GM12891 (cell line): ENCODE data around the gene ARHGEF17.

Experiments used
- DNase-seq: peaks from one replicate; pipeline ENCODE4 v3.0.0; 2011; ENCODE audit warnings: low spot score; ENCODE audit not compliant: insufficient read length
- FAIRE-seq: peaks from 2 replicates; lab custom pipeline; 2011; peaks lifted over from hg19 to GRCh38; lab: Jason Lieb, UNC
- PAX5 ChIP-seq: IDR thresholded peaks from 2 replicates; pipeline ENCODE4 v1.6.1; 2011; ENCODE audit warnings: low read length, moderate library complexity, mild to moderate bottlenecking; ENCODE audit not compliant: insufficient read depth, severe bottlenecking
- POLR2A ChIP-seq: IDR thresholded peaks from 2 replicates; pipeline ENCODE4 v1.6.1; 2011; ENCODE audit warnings: low read depth, low read length, control low read depth
- POLR2AphosphoS5 ChIP-seq: IDR thresholded peaks from 2 replicates; pipeline ENCODE4 v1.6.1; 2011; ENCODE audit warnings: low read depth, low read length, control low read depth
- POU2F2 ChIP-seq: IDR thresholded peaks from 2 replicates; pipeline ENCODE4 v1.6.1; 2011; ENCODE audit warnings: low read depth, mild to moderate bottlenecking, control low read depth, low read length, moderate library complexity
- SPI1 ChIP-seq: IDR thresholded peaks from 2 replicates; pipeline ENCODE4 v1.6.1; 2011; ENCODE audit warnings: low read depth, low read length, control low read depth
- TAF1 ChIP-seq: IDR thresholded peaks from 2 replicates; pipeline ENCODE4 v1.6.1; 2011; ENCODE audit warnings: low read depth, low read length, control low read depth

The ARHGEF17 gene

DNA sequence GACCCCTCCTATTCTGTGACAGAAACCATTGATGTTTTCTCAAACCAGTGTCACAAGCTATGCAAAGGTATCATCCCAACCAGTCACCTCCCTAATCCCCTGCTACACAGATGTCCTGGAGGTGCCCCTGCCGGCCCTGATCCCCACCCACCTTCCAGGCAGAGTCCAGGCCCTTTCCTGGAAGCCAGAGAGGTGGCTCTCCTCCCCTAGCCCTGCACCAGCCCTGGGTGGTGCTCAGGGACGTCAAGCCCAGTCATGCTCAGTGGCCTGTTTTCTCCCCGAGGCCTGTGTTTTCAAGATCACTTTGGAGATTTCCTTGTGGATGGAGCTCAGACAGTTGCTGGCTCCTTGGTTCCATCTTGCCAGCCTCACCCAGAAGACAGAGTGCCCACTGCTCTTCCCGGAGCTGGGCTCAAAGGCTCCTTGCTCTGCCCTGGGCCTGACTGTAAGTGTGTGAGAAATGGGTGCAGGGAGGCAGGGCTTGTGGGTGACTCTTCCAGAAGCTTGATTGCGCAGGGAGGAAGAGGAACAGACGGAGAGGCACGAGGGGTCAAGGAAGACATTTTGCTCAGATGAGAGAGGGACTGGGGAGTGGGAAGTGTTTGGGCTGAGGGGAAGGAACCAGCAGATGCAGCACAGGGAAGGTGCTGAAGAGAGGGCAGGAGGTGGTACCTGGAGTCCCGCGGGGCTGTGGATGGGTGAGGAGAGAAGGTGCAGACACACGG, 24.6 kb upstream of the ARHGEF17 start:
- TF ChIP-seq SPI1 = no peak
- TF ChIP-seq PAX5 = no peak
- no peak for TF ChIP-seq POU2F2
- no peak for TF ChIP-seq TAF1
- TF ChIP-seq POLR2AphosphoS5 = no peak
- TF ChIP-seq POLR2A = no peak
- no peak for DNase-seq
- no peak for FAIRE-seq

- TF ChIP-seq SPI1 (no peak), POLR2A (no peak), POLR2AphosphoS5 (no peak), TAF1 (no peak), POU2F2 (no peak), PAX5 (no peak)
- no peak for FAIRE-seq
- DNase-seq = no peak
Measured at GRCh38 chr11:73284106-73284505, 24.0 kb upstream of the ARHGEF17 start.

DNA sequence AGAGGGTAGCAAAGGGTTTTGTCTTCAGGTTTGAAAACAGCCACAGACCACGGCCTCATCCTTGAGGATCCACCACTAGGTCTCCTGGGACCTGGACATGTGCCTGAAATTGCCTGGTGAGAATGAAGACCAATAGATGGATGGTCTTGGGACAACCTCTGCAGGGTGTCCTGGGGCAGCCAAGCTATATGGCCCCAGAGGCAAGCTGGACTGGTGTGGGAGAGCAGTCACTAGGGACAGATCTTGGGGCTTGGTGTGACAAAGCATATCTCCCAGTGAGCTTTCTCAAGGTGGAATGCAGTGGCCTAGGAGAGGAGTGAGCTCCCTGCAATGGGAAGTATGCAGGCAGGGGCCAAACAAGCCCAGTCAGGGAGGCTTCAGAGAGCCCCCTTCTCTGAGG, 22.4 kb upstream of the ARHGEF17 start:
- no peak for TF ChIP-seq SPI1
- no peak for TF ChIP-seq POU2F2
- no peak for TF ChIP-seq POLR2A
- TF ChIP-seq PAX5 = no peak
- TF ChIP-seq TAF1 = no peak
- TF ChIP-seq POLR2AphosphoS5 = no peak
- FAIRE-seq = no peak
- DNase-seq = no peak

- no peak for DNase-seq
- no peak for FAIRE-seq
- TF ChIP-seq POU2F2 = no peak
- no peak for TF ChIP-seq TAF1
- no peak for TF ChIP-seq PAX5
Measured at GRCh38 chr11:73286240-73286810, 21.8 kb upstream of the ARHGEF17 start.

GRCh38 chr11:73287400-73288101, 20.5 kb upstream of the ARHGEF17 start:
- DNase-seq = no peak
- FAIRE-seq = peak; percentile 23
- TF ChIP-seq TAF1 (no peak), POLR2AphosphoS5 (no peak), PAX5 (no peak), POLR2A (no peak), POU2F2 (no peak), SPI1 (no peak)

DNA sequence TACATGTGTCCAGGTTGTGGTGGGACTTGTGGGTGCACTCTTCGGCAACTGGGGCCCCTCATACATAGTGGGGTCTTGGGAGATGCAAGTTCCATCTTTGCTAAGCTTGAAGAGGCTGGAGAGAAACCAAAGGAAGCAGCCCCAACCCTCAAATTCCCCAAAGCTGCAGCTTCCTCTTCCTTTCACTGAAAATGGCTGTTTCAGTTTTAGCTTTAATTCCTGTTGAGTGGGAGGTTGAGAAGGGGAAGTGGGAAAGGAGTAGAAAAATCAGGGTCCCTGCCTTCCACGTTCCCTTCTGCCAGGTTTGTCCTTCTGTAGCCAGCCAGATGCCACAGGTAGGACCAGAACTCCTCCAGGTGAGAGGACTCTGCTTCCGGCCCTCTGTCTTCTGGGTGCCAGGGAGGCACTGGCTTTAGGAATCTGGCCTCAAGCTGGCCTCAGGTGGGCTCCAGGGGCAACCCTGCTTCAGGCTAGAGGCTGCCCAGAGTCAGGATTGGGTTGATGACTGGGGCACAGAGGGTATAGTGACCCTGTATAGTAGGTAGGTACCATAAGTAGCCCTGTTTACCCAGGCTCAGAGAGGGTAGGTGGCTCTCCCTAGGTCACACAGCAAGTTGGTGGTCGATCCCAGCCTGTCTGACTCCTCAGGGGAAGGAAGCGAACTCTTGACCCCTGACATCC, 19.7 kb upstream of the ARHGEF17 start:
- no peak for TF ChIP-seq PAX5
- no peak for TF ChIP-seq POLR2A
- no peak for TF ChIP-seq POU2F2
- TF ChIP-seq POLR2AphosphoS5 = no peak
- no peak for TF ChIP-seq TAF1
- peak; percentile 92 for TF ChIP-seq SPI1
- DNase-seq (no peak), FAIRE-seq (no peak)

DNA sequence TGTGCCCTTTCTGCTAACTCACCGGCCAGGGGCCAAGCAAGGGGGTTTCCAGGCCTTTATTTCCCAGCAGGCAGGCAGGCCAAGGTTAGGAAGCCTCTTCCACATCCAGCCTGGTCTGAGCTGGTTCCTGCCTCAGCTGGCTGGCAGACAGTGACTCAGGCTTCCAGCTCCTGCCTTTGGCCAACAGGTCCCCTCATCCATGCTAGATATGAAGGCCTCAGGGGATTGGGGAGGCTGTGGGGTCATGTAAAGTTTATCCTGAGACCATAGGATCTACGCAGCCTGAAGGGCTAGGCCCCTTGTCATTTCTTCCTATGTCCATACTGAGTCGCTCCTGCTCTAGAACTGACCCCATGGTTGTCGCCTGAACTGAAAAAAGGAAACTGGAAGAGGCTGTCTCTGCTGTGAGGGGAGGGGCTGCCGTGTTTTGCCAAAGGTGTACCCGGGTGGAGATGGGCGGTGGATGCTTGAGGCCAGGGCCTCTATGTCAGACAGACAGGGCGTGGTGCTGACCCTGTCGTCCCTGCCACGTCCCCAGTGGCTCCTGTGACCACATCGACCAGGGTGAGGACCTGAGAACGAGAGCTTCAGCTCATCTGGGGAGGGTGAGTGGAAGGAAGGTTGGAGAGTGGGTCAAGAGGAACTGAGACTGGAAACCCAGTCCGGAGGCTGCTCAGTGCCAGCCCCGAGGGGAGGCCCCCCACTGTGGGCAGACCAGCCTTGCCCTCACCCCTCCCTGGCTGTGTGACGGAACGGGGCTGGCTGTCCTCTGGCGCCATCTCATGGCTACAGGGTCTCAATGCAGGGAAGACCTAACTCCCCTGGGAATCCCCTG, 19.0 kb upstream of the ARHGEF17 start:
- TF ChIP-seq POU2F2 (0 out of 2 replicates have a peak, but pooled peaks have one; percentile 41), SPI1 (peak; percentile 80), PAX5 (no peak)
- FAIRE-seq = peak; percentile 90
- peak; percentile 69 for DNase-seq

DNA sequence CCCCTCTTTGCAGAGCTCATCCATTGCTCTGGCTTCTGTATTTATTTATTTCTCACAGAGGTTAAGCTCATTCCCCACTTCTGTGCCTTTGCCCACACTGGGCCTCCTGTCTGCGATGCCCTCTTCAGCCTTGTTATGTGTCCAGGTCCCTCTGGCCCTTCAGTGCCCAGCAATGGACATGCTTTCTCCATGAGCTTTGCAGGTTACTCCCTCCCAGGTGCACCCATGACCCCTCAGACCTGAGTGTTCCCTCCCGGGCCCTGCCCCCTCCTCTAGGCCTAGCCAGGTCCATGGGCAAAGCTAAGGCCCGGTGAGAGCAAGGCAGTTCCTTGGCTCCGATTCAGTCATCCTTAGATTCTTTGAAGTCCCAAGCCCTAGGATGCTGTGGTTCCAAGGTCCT, 17.5 kb upstream of the ARHGEF17 start:
- DNase-seq (no peak), FAIRE-seq (no peak)
- TF ChIP-seq POLR2AphosphoS5 (no peak), POLR2A (no peak), TAF1 (no peak), PAX5 (no peak), SPI1 (no peak), POU2F2 (no peak)

- FAIRE-seq = no peak
- TF ChIP-seq TAF1 (no peak), PAX5 (no peak), POLR2A (no peak), POU2F2 (no peak), SPI1 (no peak), POLR2AphosphoS5 (no peak)
- no peak for DNase-seq
Measured at GRCh38 chr11:73291196-73291595, 16.9 kb upstream of the ARHGEF17 start.
